Iris pigment epithelial cell (primary cell): ENCODE data around the gene LCN1.
"Not testable (repeated sequence)": the region's sequence is repeated elsewhere in the genome, so short reads cannot be mapped to it uniquely, and the experiment has no call there.

Experiments used
- DNase-seq: peaks from one replicate; pipeline ENCODE4 v3.0.0-alpha.2; 2011; ENCODE audit warnings: low read depth

The LCN1 gene

GRCh38 chr9:135523521-135524129, 2.4 kb downstream of the LCN1 start:
- DNase-seq, result no peak

- DNase-seq, result no peak
These were observed 3.1 kb downstream of the LCN1 start for GRCh38 chr9:135524130-135524861.

GRCh38 chr9:135525241-135526088, 4.2 kb downstream of the LCN1 start:
- DNase-seq, result no peak

GRCh38 chr9:135526089-135526729, 5.0 kb downstream of the LCN1 start:
- no peak for DNase-seq

GRCh38 chr9:135526730-135527571, 5.7 kb downstream of the LCN1 start:
- DNase-seq, result no peak

- DNase-seq, result not testable (repeated sequence)
These were observed 7.7 kb downstream of the LCN1 start for GRCh38 chr9:135528842-135529435.

GRCh38 chr9:135530146-135530545, 8.9 kb downstream of the LCN1 start:
- no peak for DNase-seq

GRCh38 chr9:135531096-135531495, 9.9 kb downstream of the LCN1 start:
- DNase-seq, result no peak

GRCh38 chr9:135533113-135533512, 11.9 kb downstream of the LCN1 start:
- DNase-seq, result no peak

- DNase-seq, result no peak
These were observed 12.4 kb downstream of the LCN1 start for GRCh38 chr9:135533674-135534073.

GRCh38 chr9:135534192-135534711, 13.0 kb downstream of the LCN1 start:
- DNase-seq, result peak; percentile 20

GRCh38 chr9:135534826-135535225, 13.6 kb downstream of the LCN1 start:
- not testable (repeated sequence) for DNase-seq

GRCh38 chr9:135535631-135536030, 14.4 kb downstream of the LCN1 start:
- not testable (repeated sequence) for DNase-seq

GRCh38 chr9:135536216-135536615, 15.0 kb downstream of the LCN1 start:
- peak; percentile 86 for DNase-seq

- peak; percentile 16 for DNase-seq
These were observed 22.1 kb downstream of the LCN1 start for GRCh38 chr9:135543262-135543894.

GRCh38 chr9:135544981-135545635, 23.9 kb downstream of the LCN1 start:
- DNase-seq, result no peak

GRCh38 chr9:135545646-135546176, 24.5 kb downstream of the LCN1 start, which contains the start of gene OBP2A:
TSS of gene OBP2A (plus strand) at chr9:135546126. CDS start at chr9:135546181, 55 bp downstream.
- not testable (repeated sequence) for DNase-seq

- DNase-seq, result not testable (repeated sequence)
These were observed 25.8 kb downstream of the LCN1 start for GRCh38 chr9:135546792-135547617.
